H9 (cell line): ENCODE data around the gene SIRPB1. TPM values are rescaled to one million over a fixed set of nuclear protein-coding genes. Genes with fewer than 3 reads are reported as not detected.

Experiments
- DNase-seq: peaks from one replicate; pipeline ENCODE4 v3.0.0-alpha.2; 2017
- H2AFZ ChIP-seq: one replicate; pipeline ENCODE4 v1.6.1; 2013; ENCODE audit warnings: mild to moderate bottlenecking, low read length, control low read depth, moderate library complexity
- H2AK5ac ChIP-seq: 2 replicates; pipeline ENCODE4 v1.6.1; 2013; ENCODE audit warnings: low read length, control low read depth, mixed read lengths; ENCODE audit not compliant: insufficient read length
- H2BK120ac ChIP-seq: one replicate; pipeline ENCODE4 v1.6.1; 2013; ENCODE audit warnings: low read depth, mild to moderate bottlenecking, low read length, control low read depth, inconsistent platforms; ENCODE audit not compliant: poor library complexity, severe bottlenecking
- H2BK12ac ChIP-seq: 2 replicates; pipeline ENCODE4 v1.6.1; 2013; ENCODE audit warnings: low read length, control low read depth, mixed read lengths, low read depth; ENCODE audit not compliant: insufficient read length
- H2BK15ac ChIP-seq: 2 replicates; pipeline ENCODE4 v1.6.1; 2013; ENCODE audit warnings: low read depth, low read length, control low read depth
- H2BK20ac ChIP-seq: one replicate; pipeline ENCODE4 v1.6.1; 2013; ENCODE audit warnings: low read depth, mild to moderate bottlenecking, low read length, control low read depth, inconsistent platforms; ENCODE audit not compliant: poor library complexity, severe bottlenecking
- H2BK5ac ChIP-seq: 2 replicates; pipeline ENCODE4 v1.6.1; 2013; ENCODE audit warnings: low read length, control low read depth, mixed read lengths; ENCODE audit not compliant: insufficient read length
- H3K14ac ChIP-seq: 2 replicates; pipeline ENCODE4 v1.6.1; 2013; ENCODE audit warnings: low read length, control low read depth; ENCODE audit not compliant: insufficient read depth
- H3K18ac ChIP-seq: 2 replicates; pipeline ENCODE4 v1.6.1; 2013; ENCODE audit warnings: low read depth, mild to moderate bottlenecking, mixed read lengths, low read length, control low read depth; ENCODE audit not compliant: insufficient read length
- H3K23ac ChIP-seq: 2 replicates; pipeline ENCODE4 v1.6.1; 2013; ENCODE audit warnings: low read length, control low read depth, mixed read lengths, low read depth; ENCODE audit not compliant: insufficient read length
- H3K23me2 ChIP-seq: 2 replicates; pipeline ENCODE4 v1.6.1; 2013; ENCODE audit warnings: low read depth, mild to moderate bottlenecking, mixed read lengths, low read length, control low read depth; ENCODE audit not compliant: insufficient read length, poor library complexity, severe bottlenecking
- H3K27ac ChIP-seq: 2 replicates; pipeline ENCODE4 v1.5.1; 2013; ENCODE audit warnings: low read length, control low read depth, mixed read lengths, low read depth; ENCODE audit not compliant: insufficient read length
- H3K27me3 ChIP-seq: 2 replicates; pipeline ENCODE4 v1.6.1; 2013; ENCODE audit warnings: low read length, control low read depth, inconsistent platforms; ENCODE audit not compliant: insufficient read depth
- H3K4ac ChIP-seq: 2 replicates; pipeline ENCODE4 v1.6.1; 2013; ENCODE audit warnings: low read depth, mild to moderate bottlenecking, control low read depth, inconsistent platforms, low read length, moderate library complexity
- H3K4me1 ChIP-seq: 2 replicates; pipeline ENCODE4 v1.6.1; 2013; ENCODE audit warnings: low read length, control low read depth, inconsistent platforms; ENCODE audit not compliant: insufficient read depth
- H3K4me2 ChIP-seq: 2 replicates; pipeline ENCODE4 v1.6.1; 2013; ENCODE audit warnings: low read length, control low read depth, mixed read lengths; ENCODE audit not compliant: insufficient read length, insufficient read depth
- H3K56ac ChIP-seq: 2 replicates; pipeline ENCODE4 v1.6.1; 2013; ENCODE audit warnings: low read depth, mild to moderate bottlenecking, mixed read lengths, low read length, control low read depth; ENCODE audit not compliant: insufficient read length
- H3K79me1 ChIP-seq: 2 replicates; pipeline ENCODE4 v1.6.1; 2013; ENCODE audit warnings: low read depth, mild to moderate bottlenecking, moderate library complexity, low read length, control low read depth, inconsistent platforms; ENCODE audit not compliant: insufficient read depth, poor library complexity, severe bottlenecking
- H3K79me2 ChIP-seq: 2 replicates; pipeline ENCODE4 v1.6.1; 2013; ENCODE audit warnings: low read length, control low read depth, inconsistent platforms; ENCODE audit not compliant: insufficient read depth
- H3K9ac ChIP-seq: 2 replicates; pipeline ENCODE4 v1.6.1; 2013; ENCODE audit warnings: low read length, control low read depth, mixed read lengths; ENCODE audit not compliant: insufficient read length; ENCODE audit errors: extremely low read depth
- H3K9me3 ChIP-seq: one replicate; pipeline ENCODE4 v1.6.1; 2013; ENCODE audit warnings: low read depth, low read length, inconsistent platforms; ENCODE audit not compliant: control insufficient read depth
- H3T11ph ChIP-seq: one replicate; pipeline ENCODE4 v1.6.1; 2013; ENCODE audit warnings: mild to moderate bottlenecking, low read length, control low read depth, inconsistent platforms
- H4K20me1 ChIP-seq: one replicate; pipeline ENCODE4 v1.6.1; 2013; ENCODE audit not compliant: control insufficient read depth, insufficient read length, insufficient read depth
- H4K5ac ChIP-seq: 2 replicates; pipeline ENCODE4 v1.6.1; 2013; ENCODE audit warnings: low read depth, mild to moderate bottlenecking, mixed read lengths, low read length, control low read depth; ENCODE audit not compliant: insufficient read length
- H4K8ac ChIP-seq: replicated peaks from 2 replicates; pipeline ENCODE4 v1.6.1; 2013; ENCODE audit warnings: low read length, control low read depth, mixed read lengths, low read depth; ENCODE audit not compliant: insufficient read length
- H4K91ac ChIP-seq: 2 replicates; pipeline ENCODE4 v1.6.1; 2013; ENCODE audit warnings: low read depth, mild to moderate bottlenecking, moderate library complexity, mixed read lengths, low read length, control low read depth; ENCODE audit not compliant: insufficient read length
- H3K27ac Mint-ChIP-seq, 3 experiments: 2 replicates in 2 of 3; 3 replicates in 1 of 3; pipeline ENCODE4 v1.8.0; 2020 to 2021; ENCODE audit warnings: mixed read lengths in 3 of 3, mild to moderate bottlenecking in 1 of 3, moderate library complexity in 1 of 3
- H3K27me3 Mint-ChIP-seq: 2 replicates; pipeline ENCODE4 v1.8.0; 2021; ENCODE audit warnings: low read depth, mild to moderate bottlenecking, moderate library complexity, mixed read lengths
- H3K36me3 Mint-ChIP-seq, 3 experiments: 2 replicates in 2 of 3; 3 replicates in 1 of 3; pipeline ENCODE4 v1.8.0; 2020 to 2021; ENCODE audit warnings: low read depth in 3 of 3, mixed read lengths in 3 of 3; ENCODE audit not compliant: insufficient read depth in 1 of 3
- H3K4me1 Mint-ChIP-seq, 2 experiments: 2 replicates each; pipeline ENCODE4 v1.8.0; 2020; ENCODE audit warnings: mixed read lengths in 2 of 2
- H3K4me3 Mint-ChIP-seq, 2 experiments: 2 replicates in 1 of 2; 3 replicates in 1 of 2; pipeline ENCODE4 v1.8.0; 2020 to 2021; ENCODE audit warnings: mild to moderate bottlenecking in 2 of 2, mixed read lengths in 2 of 2, moderate library complexity in 1 of 2
- H3K9me3 Mint-ChIP-seq, 2 experiments: 2 replicates in 1 of 2; 3 replicates in 1 of 2; pipeline ENCODE4 v1.8.0; 2020; ENCODE audit warnings: mild to moderate bottlenecking in 2 of 2, mixed read lengths in 2 of 2, moderate library complexity in 1 of 2
- CTCF ChIP-seq: fragments of 200-600 bp; sonication (generic); conservative IDR thresholded peaks from 3 replicates; pipeline ENCODE4 v1.8.0; 2021; ENCODE audit warnings: antibody characterized with exemption, mild to moderate bottlenecking
- WGBS: extraction: QIAGEN DNeasy Blood & Tissue Kit; methylation state at CpG from one replicate; pipeline ENCODE4 v1.1.7; 2013; ENCODE audit warnings: missing lambda C conversion rate, low lambda C conversion rate, mixed read lengths; ENCODE audit not compliant: insufficient read length; ENCODE audit errors: extremely low coverage; 5-methylcytosine and 5-hydroxymethylcytosine counted together
- total RNA-seq: library from RNA; stranded (reverse); gene quantifications from 2 replicates; pipeline ENCODE4 v1.2.1, GENCODE V29; 2021

SIRPB1 gene
- total RNA-seq, 1 experiment from 2014 or later, result 1.0 TPM

DNA sequence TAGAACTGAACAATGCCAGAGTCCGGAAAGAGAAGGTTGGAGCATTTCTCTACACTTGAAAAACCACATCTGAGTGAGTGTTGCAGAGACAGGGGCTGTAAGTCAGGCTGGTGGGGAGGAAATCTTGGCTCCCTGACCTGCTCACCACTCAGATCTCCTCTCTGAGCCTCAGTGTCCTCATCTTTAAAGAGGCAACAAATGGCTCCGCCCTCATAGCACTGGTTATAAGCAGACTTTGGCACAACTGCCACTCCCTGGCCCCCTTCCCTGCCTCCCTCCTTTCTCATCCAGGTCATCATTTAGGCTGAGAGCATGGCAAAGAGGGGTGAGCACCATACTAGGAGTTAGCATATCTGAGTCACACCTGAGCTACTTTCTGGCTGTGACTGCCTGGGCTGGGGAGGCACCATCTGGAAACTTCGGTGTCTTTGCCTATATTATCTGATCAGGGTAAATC, 27.2 kb upstream of the SIRPB1 start:
- Mint-ChIP-seq H3K4me1 (no peaks in the 10 kb centered on the region), H3K36me3 (no peaks in the 10 kb centered on the region)
- no peak overlapping the region for H3K14ac ChIP-seq

More for the DNA sequence above, 27.2 kb upstream of the SIRPB1 start:
- Mint-ChIP-seq H3K9me3 (no peaks in the 10 kb centered on the region; a peak in 1 of 5 replicates), H3K27me3 (peaks cover 6% of the 10 kb centered on the region), H3K4me3 (no peak overlapping the region), H3K27ac (no peak overlapping the region; a peak in 1 of 7 replicates)
- H4K91ac ChIP-seq, result no peak overlapping the region
- no peak overlapping the region for H3K18ac ChIP-seq
- no peak overlapping the region for H4K8ac ChIP-seq
- H3K4me2 ChIP-seq, result no peak overlapping the region
- H2AK5ac ChIP-seq, result no peak overlapping the region
- no peak overlapping the region for H3K56ac ChIP-seq
- no peaks in the 10 kb centered on the region for H3K79me2 ChIP-seq
- H3K27ac ChIP-seq, result no peak overlapping the region
- no peaks in the 10 kb centered on the region for H3K27me3 ChIP-seq
- no peaks in the 10 kb centered on the region for H3K9me3 ChIP-seq
- no CpG with 5 or more reads among the region's 3 CpGs for WGBS
- H2BK120ac ChIP-seq, result no peak overlapping the region
- no peaks in the 10 kb centered on the region for H4K20me1 ChIP-seq
- H2BK12ac ChIP-seq, result no peak overlapping the region
- H3K79me1 ChIP-seq, result no peaks in the 10 kb centered on the region
- no peak for TF ChIP-seq CTCF
- H2BK15ac ChIP-seq, result no peak overlapping the region
- no peak overlapping the region for H4K5ac ChIP-seq
- H2BK20ac ChIP-seq, result no peak overlapping the region
- H3K23me2 ChIP-seq, result no peaks in the 10 kb centered on the region
- no peak overlapping the region for H3K9ac ChIP-seq
- no peak overlapping the region for H2BK5ac ChIP-seq
- no peaks in the 10 kb centered on the region for H3K4me1 ChIP-seq
- H2AFZ ChIP-seq, result no peak overlapping the region
- no peak overlapping the region for H3K4ac ChIP-seq
- DNase-seq, result no peak
- no peak overlapping the region for H3K23ac ChIP-seq
- H3T11ph ChIP-seq, result no peak overlapping the region
